Measurements from ENCODE around the gene MLXIPL.
"Not testable (repeated sequence)": the region's sequence is repeated elsewhere in the genome, so short reads cannot be mapped to it uniquely, and the experiment has no call there.

The MLXIPL gene

GRCh38 chr7:73645643-73646174 lies 21.4 kb upstream of the MLXIPL start:
- no peak for DNase-seq

DNA sequence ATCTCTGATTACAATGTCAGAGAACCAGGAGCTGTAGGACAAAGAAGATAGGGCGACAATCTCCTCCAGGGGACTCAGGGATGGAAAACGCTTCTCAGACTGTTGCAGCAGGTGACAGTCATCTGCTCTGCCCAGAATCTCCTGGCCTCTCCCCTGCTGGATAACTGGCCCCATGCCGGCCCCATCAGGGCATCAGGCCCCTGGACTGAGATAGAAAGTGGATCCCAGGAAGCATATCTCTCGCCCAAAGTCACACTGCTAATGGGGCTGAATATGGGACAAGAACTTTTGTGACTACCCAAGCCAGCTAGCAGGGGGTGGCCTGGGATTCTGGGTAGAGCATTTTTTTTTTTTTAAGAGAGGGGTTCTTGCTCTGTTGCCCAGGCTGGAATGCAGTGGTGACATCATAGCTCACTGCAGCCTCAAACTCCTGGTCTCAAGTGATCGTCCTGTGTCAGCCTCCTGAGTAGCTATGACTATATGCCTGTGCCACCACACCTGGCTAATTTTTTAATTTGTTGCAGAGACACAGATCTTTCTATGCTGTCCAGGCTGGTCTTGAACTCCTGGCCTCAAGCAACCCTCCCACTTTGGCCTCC lies 20.5 kb upstream of the MLXIPL start:
- no peak for DNase-seq

DNA sequence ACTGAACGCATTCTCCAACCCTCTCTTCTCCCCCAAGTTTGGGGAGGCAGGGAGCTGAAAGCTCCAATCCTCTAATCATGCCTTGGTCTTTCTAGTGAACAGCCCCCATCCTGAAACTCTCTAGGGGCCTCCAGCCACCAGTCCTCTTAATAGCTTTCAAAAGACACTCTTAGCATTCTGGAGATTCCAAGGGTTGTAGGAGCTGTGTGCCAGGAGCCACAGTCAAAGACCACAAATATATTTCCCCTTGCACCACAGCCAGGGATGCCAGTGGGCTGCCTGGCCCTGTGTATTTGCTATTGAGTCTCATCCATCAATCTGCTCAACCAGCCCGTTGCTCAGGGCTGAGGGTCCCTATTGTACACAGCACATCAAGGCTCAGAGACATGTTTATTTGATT lies 18.5 kb upstream of the MLXIPL start:
- DNase-seq, result no peak

- no peak for DNase-seq
These were observed 14.6 kb upstream of the MLXIPL start for GRCh38 chr7:73638911-73639310.

- DNase-seq, result no peak
These were observed 11.3 kb upstream of the MLXIPL start for GRCh38 chr7:73635428-73636200.

DNA sequence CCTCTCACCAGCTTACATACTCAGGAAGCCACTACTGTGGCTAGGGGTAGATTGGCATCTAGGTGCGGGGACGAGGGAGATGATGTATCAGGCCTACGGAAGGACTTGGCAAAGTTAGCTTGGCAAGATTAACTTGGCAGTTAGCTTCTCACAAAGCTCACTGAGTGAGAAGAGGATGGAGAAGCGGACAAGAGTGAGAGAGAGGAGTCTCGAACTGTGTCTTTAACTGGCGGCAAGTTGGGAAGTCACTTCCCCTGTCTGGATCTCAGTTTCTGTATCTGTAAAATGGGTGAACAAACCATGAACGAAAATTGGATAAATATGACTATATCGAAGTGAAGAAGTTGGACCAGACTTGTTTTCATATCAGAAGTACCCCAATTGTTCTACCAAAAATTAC lies 9.5 kb upstream of the MLXIPL start:
- DNase-seq, result no peak

GRCh38 chr7:73633323-73633722 lies 9.0 kb upstream of the MLXIPL start:
- no peak for DNase-seq

DNA sequence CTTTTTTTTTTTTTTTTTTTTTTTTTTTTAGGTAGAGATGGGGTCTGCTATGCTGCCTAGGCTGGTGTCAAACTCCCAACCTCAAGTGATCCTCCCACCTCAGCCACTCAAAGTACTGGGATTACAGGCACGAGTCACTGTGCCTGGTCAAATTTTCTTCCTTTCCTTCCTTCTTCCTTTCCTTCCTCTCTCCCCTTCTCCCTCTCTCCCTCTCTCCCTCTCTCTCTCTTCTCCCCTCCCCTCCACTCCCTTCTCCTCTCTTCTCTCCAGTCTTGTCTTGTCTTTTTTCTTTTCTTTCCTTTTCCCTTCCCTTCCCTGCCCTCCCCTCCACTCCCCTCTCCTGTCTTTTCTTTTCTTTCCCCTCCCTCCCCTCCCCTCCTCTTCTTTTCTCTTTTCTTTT lies 7.2 kb upstream of the MLXIPL start:
- no peak for DNase-seq

- no peak for DNase-seq
These were observed 4.2 kb upstream of the MLXIPL start for GRCh38 chr7:73628504-73628903.

GRCh38 chr7:73626814-73627213 lies 2.5 kb upstream of the MLXIPL start:
- DNase-seq, result no peak

GRCh38 chr7:73625276-73625675 lies 954 bp upstream of the MLXIPL start:
- no peak for DNase-seq

DNA sequence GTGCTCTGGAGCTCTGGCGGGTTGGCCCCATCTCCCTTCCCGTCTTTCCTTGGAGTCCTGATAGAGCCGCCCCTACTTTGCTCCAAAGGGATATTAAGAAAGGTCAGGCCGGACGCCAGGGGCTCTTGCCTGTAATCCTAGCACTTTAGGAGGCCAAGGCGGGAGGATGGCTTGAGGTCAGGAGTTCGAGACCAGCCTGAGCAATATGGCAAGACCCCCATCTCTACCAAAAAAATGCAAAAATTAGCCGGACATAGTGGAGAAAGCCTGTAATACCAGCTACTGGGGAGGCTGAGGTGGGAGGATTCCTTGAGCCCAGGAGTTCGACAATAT lies 313 bp upstream of the MLXIPL start:
- no peak for DNase-seq

DNA sequence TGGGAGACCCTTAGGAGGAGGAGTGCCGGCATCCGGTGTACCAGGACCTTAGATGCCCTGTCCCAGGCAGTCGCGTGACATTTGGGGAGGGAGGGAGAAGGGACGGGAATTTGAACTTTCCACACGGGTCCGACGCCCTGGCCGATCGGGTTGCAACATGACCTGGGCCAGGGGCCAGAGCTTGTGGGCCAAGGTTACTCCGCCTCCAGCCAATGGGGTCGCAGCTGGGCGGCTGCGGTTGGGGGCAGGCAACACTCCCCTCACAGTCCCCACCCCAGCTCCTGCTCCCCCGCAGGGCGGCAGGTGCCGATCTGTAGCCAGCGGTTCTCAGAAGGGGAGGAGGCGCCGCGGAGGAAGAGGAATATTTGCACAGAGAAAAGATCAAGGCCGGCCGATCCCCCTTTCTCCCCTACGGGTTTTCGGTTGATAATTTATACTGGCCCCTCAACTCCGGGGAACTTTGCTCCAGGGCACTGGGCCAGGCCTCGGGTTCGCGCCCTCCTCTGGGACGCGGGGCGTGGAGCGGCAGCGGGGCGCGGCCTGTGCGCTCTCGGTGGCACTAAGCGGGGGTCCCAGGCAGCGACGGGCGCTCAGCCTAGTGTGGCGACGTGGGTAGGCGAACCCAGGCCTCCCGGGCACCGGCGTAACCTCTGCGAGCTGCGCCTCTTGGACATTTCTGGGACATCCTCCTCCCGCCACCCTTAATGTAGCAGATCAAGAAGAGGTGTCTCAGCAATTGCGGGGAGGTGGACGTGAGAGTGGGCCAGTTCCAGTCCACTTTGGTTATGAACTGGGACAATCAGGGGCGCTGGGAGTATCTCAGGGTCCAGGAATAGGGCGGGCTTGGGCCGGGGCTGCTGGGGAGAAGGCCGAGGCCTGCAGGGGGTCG lies 1.2 kb downstream of the MLXIPL start:
- DNase-seq, result no peak

DNA sequence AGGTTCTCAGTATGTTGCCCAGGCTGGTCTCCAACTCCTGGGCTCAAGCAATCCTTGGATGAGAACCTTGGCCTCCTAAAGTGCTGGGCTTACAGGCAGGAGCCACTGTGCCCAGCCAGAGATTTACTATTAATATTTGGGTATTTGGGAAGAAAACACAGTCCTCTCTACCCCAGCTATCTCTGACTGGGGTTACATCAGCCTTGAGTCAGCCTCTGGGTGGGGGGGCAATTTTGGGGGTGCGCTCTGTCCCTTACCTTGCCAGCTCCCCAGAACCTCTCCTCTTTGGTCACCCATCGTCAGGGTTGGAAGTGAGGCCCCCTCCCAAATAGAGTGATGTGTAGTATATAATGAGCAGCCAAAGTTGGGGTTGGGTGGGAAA lies 1.8 kb downstream of the MLXIPL start:
- no peak for DNase-seq

DNA sequence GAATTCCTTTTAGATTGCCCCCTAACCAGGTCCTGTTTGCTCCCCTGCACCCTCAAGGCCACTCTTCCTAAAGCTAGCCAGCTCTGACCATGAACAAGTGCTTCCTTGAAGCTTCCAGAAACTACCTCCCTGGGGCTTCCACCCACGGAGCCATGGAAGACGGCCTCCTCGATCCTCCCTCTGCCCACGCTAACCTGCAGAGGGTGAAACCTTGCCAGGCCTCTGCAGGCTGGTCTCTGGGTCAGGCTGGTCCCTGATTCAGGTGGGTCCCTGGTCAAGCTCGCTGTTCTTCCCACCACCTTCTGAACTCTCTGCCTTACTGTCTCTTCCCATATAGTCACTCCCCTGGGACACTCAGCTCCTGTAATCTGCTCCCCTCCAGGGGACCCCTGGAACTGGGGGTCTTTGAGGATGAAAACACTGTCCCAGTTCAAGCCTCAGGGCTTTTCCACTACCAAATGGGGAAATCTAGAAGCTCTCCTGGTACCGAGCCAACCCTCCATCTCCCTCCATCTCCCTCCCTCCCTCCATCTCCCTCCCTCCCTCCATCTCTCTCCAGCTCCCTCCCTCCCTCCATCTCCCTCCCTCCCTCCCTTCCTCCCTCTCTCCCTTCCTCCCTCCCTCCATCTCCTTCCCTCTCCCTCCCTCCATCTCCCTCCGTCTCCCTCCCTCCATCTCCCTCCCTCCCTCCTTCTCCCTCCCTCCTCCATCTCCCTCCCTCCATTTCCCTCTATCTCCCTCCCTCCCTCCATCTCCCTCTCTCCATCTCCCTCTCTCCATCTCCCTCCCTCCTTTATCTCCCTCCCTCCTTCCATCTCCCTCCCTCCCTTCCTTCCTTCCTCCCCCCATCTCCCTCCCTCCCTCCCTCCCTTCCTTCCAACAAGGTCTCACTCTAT lies 2.9 kb downstream of the MLXIPL start:
- no peak for DNase-seq

DNA sequence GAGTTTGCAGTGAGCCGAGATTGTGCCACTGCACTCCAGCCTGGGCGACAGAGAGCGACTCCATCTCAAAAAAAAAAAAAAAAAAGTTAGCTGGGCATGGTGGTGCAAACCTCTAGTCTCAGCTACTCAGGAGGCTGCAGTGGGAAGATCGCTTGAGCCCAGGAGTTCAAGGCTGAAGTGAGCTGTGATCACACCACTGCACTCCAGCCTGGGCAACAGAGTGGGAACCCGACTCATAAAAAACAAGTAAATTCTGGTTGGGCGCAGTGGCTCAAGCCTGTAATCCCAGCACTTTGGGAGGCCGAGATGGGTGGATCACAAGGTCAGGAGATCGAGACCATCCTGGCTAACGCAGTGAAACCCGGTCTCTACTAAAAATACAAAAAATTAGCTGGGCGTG lies 4.9 kb downstream of the MLXIPL start:
- DNase-seq, result not testable (repeated sequence)

DNA sequence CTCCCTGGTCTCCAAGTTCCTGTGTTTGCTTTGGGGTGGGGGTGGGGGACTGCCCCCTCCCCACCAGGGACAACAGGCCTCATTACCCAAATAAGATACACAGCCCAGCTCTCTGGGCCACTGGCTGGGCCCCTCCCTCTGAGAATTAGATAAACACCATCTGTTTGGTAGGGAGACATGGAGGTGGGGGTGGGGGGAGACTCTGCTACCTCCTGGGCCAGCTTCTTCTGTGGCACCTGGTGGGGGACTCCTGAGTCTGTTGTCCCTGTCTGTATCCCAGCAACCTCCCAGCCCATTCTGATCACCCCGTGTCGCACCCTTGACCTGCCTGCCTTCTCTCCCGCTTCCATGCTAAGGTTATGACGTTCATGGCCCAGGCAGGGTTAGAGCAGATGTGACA lies 5.8 kb downstream of the MLXIPL start:
- DNase-seq, result no peak

- DNase-seq, result not testable (repeated sequence)
These were observed 6.8 kb downstream of the MLXIPL start for GRCh38 chr7:73617520-73617919.

- DNase-seq, result peak; percentile 54
These were observed 8.4 kb downstream of the MLXIPL start for GRCh38 chr7:73615886-73616285.

DNA sequence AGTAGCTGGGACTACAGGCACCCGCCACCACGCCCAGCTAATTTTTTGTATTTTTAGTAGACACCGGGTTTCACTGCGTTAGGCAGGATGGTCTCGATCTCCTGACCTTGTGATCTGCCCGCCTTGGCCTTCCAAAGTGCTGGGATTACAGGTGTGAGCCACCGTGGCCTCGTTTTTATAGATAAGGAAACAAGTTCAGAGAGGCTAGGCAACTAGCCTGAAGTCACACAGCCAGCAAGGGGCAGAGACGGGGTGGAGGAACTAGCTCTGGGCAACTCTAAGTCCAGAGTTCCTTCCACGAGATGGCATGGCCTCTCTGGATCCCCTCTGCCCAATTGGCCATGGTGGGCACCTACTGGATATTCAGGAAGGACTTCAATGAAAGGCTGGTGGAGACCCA lies 9.4 kb downstream of the MLXIPL start:
- DNase-seq, result not testable (repeated sequence)

DNA sequence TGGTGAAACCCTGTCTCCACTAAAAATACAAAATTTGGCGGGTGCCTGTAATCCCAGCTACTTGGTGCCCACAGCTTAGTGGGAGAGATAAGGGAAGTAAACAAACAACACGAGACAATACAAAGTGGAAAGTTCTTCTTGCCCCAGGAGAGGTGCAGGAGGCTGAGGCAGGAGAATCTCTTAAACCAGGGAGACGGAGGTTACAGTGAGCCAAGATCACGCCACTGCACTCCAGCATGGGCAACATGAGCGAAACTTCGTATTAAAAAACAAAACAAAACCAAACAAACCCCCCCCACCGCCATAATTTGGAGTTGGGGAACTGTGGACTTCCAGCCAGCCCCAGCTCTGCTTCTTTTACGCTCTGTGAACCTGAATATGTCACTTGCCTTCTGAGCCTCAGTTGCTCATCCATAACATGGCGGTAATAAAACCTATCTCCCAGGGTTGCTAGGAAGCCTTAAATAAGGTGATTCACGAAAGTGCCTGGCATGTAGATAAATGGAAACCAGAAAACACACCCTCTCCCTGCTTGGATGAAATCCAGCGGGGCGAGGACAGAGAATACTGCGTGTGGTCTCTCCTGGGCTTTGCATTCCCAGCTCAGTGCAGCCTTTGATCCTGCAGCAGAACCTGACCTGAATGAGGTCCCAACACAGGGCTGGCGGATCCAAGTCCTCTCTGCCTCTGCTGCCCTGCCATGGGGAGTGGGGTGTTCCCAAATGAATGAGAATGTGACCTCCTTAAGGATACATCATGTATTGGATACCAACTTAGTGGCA lies 10.2 kb downstream of the MLXIPL start:
- no peak for DNase-seq
